Measurements from ENCODE around the gene PSORS1C1. TPM values are rescaled to one million over a fixed set of nuclear protein-coding genes. Genes with fewer than 3 reads are reported as not detected.

PSORS1C1 gene
- total RNA-seq, 2 experiments from 2014 or later = not detected

DNA sequence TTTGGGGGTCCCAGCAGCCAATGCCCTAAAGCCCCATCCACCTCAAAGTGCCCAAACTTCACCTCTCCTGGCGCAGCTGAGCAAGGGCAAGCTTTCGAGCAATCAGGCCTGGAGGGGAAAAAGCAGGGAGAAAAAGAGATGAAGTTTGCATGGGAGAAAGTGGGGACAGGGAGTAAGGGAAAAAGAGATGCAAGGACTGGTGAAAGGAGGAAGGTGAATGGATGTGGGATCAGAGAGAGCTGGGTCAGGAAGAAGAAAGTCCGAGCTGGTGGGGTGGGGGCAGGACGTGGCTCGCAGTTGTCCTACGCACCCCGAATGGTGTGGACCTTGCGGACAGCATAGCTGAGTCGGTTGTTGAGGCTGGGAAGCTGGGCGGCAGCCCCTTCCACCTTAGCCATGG lies 30.8 kb downstream of the PSORS1C1 start:
- Mint-ChIP-seq H3K4me1 (ENCODE audit: low read depth) (no peaks in the 10 kb centered on the region), H3K4me3 (no peak overlapping the region), H3K36me3 (ENCODE audit: low read depth) (peaks cover 17% of the 10 kb centered on the region), H3K27ac (no peak overlapping the region), H3K9me3 (no peaks in the 10 kb centered on the region), H3K27me3 (no peaks in the 10 kb centered on the region)
- ATAC-seq (ENCODE audit: poor library complexity) = no peak
- Histone ChIP-seq H3K4me3 (ENCODE audit: low read length) (no peak overlapping the region), H3K9me3 (ENCODE audit: control insufficient read depth in 1 of 2, insufficient read depth in 1 of 2, low read length in 2 of 2) (no peaks in the 10 kb centered on the region), H3K27ac (ENCODE audit: low read depth in 1 of 2, low read length in 2 of 2) (no peak overlapping the region), H3K36me3 (ENCODE audit: insufficient read depth, low read length) (peaks cover 18% of the 10 kb centered on the region), H3K4me1 (ENCODE audit: insufficient read depth, low read length) (no peaks in the 10 kb centered on the region), H3K27me3 (ENCODE audit: control insufficient read depth in 1 of 2, insufficient read depth in 2 of 2, low read length in 2 of 2) (no peaks in the 10 kb centered on the region)
- TF ChIP-seq, protein P1, sequence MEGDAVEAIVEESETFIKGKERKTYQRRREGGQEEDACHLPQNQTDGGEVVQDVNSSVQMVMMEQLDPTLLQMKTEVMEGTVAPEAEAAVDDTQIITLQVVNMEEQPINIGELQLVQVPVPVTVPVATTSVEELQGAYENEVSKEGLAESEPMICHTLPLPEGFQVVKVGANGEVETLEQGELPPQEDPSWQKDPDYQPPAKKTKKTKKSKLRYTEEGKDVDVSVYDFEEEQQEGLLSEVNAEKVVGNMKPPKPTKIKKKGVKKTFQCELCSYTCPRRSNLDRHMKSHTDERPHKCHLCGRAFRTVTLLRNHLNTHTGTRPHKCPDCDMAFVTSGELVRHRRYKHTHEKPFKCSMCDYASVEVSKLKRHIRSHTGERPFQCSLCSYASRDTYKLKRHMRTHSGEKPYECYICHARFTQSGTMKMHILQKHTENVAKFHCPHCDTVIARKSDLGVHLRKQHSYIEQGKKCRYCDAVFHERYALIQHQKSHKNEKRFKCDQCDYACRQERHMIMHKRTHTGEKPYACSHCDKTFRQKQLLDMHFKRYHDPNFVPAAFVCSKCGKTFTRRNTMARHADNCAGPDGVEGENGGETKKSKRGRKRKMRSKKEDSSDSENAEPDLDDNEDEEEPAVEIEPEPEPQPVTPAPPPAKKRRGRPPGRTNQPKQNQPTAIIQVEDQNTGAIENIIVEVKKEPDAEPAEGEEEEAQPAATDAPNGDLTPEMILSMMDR (IDR thresholded peaks at IDR 0.05) = no peak
- POLR2A ChIA-PET = interaction anchor here (1.3 kb wide), 1 partner anchor 13 kb away, joined by 3 read pairs; the partner anchor contains the start of genes CCHCR1 and TCF19
- CTCF ChIA-PET = no interaction called here
- intact Hi-C loops (cut with DNase I, micrococcal nuclease) = no loop called here
- DNase-seq = no peak

DNA sequence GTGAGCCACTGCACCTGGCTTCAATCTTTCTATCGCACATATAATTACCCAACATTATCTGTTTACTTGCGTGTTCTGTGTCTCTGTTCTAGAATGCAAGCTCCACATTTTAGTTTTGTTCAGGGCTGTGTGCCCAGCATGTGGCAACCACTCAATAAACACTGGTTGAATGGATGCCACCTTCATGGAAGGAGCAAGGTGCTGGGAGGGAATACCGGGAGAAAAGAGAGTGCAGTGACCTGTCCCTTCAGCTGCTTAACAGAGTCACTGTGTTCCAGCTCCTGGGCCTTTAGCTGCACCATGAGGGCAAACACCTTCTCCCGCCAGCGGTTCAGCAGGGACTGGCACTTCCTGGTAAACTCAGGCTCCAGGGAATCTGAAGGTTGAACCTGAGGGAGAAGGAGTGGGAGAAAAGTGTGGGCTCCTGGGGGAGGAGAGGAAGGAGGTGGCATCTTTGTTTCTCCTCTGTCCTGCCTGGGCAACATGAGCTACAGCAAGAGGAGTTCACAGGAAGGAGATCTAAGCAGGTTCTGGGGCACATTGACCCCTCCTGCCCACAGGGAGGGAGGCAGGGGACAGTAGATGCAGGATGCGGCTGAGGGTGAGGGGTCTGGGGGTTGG lies 35.3 kb downstream of the PSORS1C1 start:
- H3K27me3 ChIP-seq (ENCODE audit: control insufficient read depth in 1 of 2, insufficient read depth in 2 of 2, low read length in 2 of 2) = no peaks in the 10 kb centered on the region
- ATAC-seq (ENCODE audit: poor library complexity) (no peak), DNase-seq (no peak)
- H3K36me3 Mint-ChIP-seq (ENCODE audit: low read depth) = peaks cover 24% of the 10 kb centered on the region
- intact Hi-C loops (cut with DNase I, micrococcal nuclease) = loop anchor here in 1 of 2 experiments (10.0 kb wide), 1 partner anchor 825 kb away; the partner anchor contains the start of gene DXO
- no peak overlapping the region for H3K27ac ChIP-seq (ENCODE audit: low read depth in 1 of 2, low read length in 2 of 2)
- no peaks in the 10 kb centered on the region for H3K27me3 Mint-ChIP-seq
- no peaks in the 10 kb centered on the region for H3K4me1 Mint-ChIP-seq (ENCODE audit: low read depth)
- ChIA-PET POLR2A (no interaction called here), CTCF (no interaction called here)
- TF ChIP-seq, protein P1 (IDR thresholded peaks at IDR 0.05) = no peak
- H3K36me3 ChIP-seq (ENCODE audit: insufficient read depth, low read length) = peaks cover 17% of the 10 kb centered on the region
- no peaks in the 10 kb centered on the region for H3K9me3 Mint-ChIP-seq
- H3K4me1 ChIP-seq (ENCODE audit: insufficient read depth, low read length) = no peaks in the 10 kb centered on the region
- no peak overlapping the region for H3K4me3 ChIP-seq (ENCODE audit: low read length)
- H3K27ac Mint-ChIP-seq = no peak overlapping the region
- no peaks in the 10 kb centered on the region for H3K9me3 ChIP-seq (ENCODE audit: control insufficient read depth in 1 of 2, insufficient read depth in 1 of 2, low read length in 2 of 2)
- no peak overlapping the region for H3K4me3 Mint-ChIP-seq

DNA sequence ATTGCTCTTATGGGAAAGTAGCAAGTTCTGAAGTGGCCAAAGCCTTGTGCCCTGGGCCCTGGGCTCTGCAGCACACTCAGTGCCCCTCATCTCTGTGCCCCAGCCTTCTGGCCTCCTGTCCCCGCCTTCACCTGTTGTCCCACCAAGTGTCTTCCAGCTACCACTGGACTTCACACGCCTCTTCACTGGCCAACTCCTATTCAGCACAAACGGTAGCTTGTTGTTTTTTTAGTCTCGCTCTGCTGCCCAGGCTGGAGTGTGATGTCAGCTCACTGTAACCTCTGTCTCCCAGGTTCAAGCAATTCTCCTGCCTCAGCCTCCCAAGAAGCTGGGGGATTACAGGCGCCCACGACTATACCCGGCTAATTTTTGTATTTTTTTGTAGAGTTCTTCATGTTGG lies 38.2 kb downstream of the PSORS1C1 start:
- intact Hi-C loops (cut with DNase I, micrococcal nuclease) = loop anchor here in 1 of 2 experiments (10.0 kb wide), 1 partner anchor 822 kb away; the partner anchor contains the start of gene DXO
- H3K4me1 Mint-ChIP-seq (ENCODE audit: low read depth) = peaks cover 10% of the 10 kb centered on the region
- H3K27me3 ChIP-seq (ENCODE audit: control insufficient read depth in 1 of 2, insufficient read depth in 2 of 2, low read length in 2 of 2) = no peaks in the 10 kb centered on the region
- no peaks in the 10 kb centered on the region for H3K27me3 Mint-ChIP-seq
- H3K9me3 Mint-ChIP-seq = no peaks in the 10 kb centered on the region
- DNase-seq = no peak
- H3K36me3 ChIP-seq (ENCODE audit: insufficient read depth, low read length) = peaks cover 14% of the 10 kb centered on the region
- H3K4me3 ChIP-seq (ENCODE audit: low read length) = no peak overlapping the region
- H3K9me3 ChIP-seq (ENCODE audit: control insufficient read depth in 1 of 2, insufficient read depth in 1 of 2, low read length in 2 of 2) = no peaks in the 10 kb centered on the region
- no peak overlapping the region for H3K27ac Mint-ChIP-seq
- H3K4me1 ChIP-seq (ENCODE audit: insufficient read depth, low read length) = peaks cover 7% of the 10 kb centered on the region
- TF ChIP-seq, protein P1 (IDR thresholded peaks at IDR 0.05) = no peak
- H3K4me3 Mint-ChIP-seq = no peak overlapping the region
- H3K27ac ChIP-seq (ENCODE audit: low read depth in 1 of 2, low read length in 2 of 2) = no peak overlapping the region
- ChIA-PET CTCF (no interaction called here), POLR2A (no interaction called here)
- no peak for ATAC-seq (ENCODE audit: poor library complexity)
- peaks cover 26% of the 10 kb centered on the region for H3K36me3 Mint-ChIP-seq (ENCODE audit: low read depth)
